Body of pancreas (tissue), 4 donors: ENCODE results near the gene VTI1B. TPM values are rescaled to one million over a fixed set of nuclear protein-coding genes. Genes with fewer than 3 reads are reported as not detected.

Source experiments
- ATAC-seq: fragments of 150-250 bp; one replicate; pipeline ENCODE4 v1.9.1; 2016
- DNase-seq, 4 donors: peaks; one replicate each; pipeline ENCODE4 v3.0.0-alpha.2; 2019
- H3K27ac ChIP-seq, 4 donors: fragments of 200-600 bp; sonication (generic); 1 replicate in 3 of 4; 2 replicates in 1 of 4; pipeline versions ENCODE4 v1.5.1 to v1.6.1; 2016 to 2019; ENCODE audit warnings: mild to moderate bottlenecking in 1 of 4, mixed read lengths in 1 of 4, moderate library complexity in 1 of 4
- H3K27me3 ChIP-seq, 2 donors: fragments of 200-600 bp; sonication (generic); one replicate each; pipeline ENCODE4 v1.6.0; 2016; ENCODE audit warnings: mild to moderate bottlenecking in 1 of 2
- H3K36me3 ChIP-seq, 2 donors: fragments of 200-600 bp; sonication (generic); replicated peaks in 1 of 2; 2 replicates each; pipeline ENCODE4 v1.5.1; 2016; ENCODE audit warnings: low read depth in 2 of 2; ENCODE audit not compliant: insufficient read depth in 1 of 2
- H3K4me1 ChIP-seq: fragments of 200-600 bp; sonication (generic); one replicate; pipeline ENCODE4 v1.6.0; 2016
- H3K4me3 ChIP-seq, 2 donors: fragments of 200-600 bp; sonication (generic); 1 replicate in 1 of 2; 2 replicates in 1 of 2; pipeline ENCODE4 v1.5.1; 2016 to 2019
- H3K9me3 ChIP-seq, 3 donors: fragments of 200-600 bp; sonication (generic); 1 replicate in 2 of 3; 2 replicates in 1 of 3; pipeline ENCODE4 v1.5.1; 2016
- POLR2A ChIP-seq, 3 donors: fragments of 450-650 bp; IDR thresholded peaks; one replicate each; pipeline ENCODE4 v1.6.1; 2016; ENCODE audit warnings: antibody characterized with exemption in 3 of 3, mild to moderate bottlenecking in 2 of 3
- WGBS, 2 donors: methylation state at CpG; one replicate each; pipeline ENCODE4 v1.1.5; 2017; 5-methylcytosine and 5-hydroxymethylcytosine counted together
- intact Hi-C: fragments of 100-400 bp; cut with DNase I; formaldehyde crosslinking; loops from one replicate; pipeline ENCODE4 v1.15.1; 2023
- total RNA-seq, 2 donors: library from RNA; depleted of rRNA; stranded (reverse); fragments of >200 nt; gene quantifications; one replicate each; pipeline ENCODE4 v1.1.0, GENCODE V29; 2016
- TF ChIP-seq, protein P1 (sequence below), 7 experiments: fragments of 450-650 bp in 4 of 7; fragments of 200-600 bp in 3 of 7; sonication (generic) in 3 of 7; IDR thresholded peaks; one replicate each; pipeline ENCODE4 v1.5.1; 2016 to 2019; ENCODE audit warnings: antibody characterized with exemption in 7 of 7

VTI1B gene
- total RNA-seq, 2 donors from 2014 or later = 24.4 to 41.2 TPM

DNA sequence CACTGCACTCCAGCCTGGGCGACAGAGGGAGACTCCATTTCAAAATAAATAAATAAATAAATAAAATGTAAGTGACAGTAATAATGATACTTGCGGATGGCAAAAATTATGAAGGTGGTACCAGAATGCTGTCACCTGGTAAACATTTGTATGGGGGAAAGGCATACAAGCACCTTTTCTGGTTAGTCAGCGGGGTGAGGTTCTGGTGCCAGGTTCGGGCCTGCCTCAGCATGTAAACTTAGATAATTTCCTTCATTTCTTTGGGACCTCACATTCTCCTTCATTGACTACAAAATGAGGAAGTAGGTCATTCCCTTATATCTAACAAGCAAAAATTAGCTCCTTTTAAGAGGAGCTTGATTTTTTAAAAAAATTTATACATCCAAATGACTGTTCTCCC, 10.8 kb downstream of the VTI1B start:
- WGBS, 2 donors = 87 to 89% methylated on average over 4 of the region's 4 CpGs
- ATAC-seq = no peak
- H3K4me1 ChIP-seq = peaks cover 9% of the 10 kb centered on the region
- no peaks in the 10 kb centered on the region for H3K27me3 ChIP-seq
- intact Hi-C loops = no loop called here
- peaks cover 0 to 4% of the 10 kb centered on the region in 2 donors for H3K36me3 ChIP-seq
- H3K27ac ChIP-seq = no peak overlapping the region
- H3K4me3 ChIP-seq = no peak overlapping the region
- TF ChIP-seq, protein P1, sequence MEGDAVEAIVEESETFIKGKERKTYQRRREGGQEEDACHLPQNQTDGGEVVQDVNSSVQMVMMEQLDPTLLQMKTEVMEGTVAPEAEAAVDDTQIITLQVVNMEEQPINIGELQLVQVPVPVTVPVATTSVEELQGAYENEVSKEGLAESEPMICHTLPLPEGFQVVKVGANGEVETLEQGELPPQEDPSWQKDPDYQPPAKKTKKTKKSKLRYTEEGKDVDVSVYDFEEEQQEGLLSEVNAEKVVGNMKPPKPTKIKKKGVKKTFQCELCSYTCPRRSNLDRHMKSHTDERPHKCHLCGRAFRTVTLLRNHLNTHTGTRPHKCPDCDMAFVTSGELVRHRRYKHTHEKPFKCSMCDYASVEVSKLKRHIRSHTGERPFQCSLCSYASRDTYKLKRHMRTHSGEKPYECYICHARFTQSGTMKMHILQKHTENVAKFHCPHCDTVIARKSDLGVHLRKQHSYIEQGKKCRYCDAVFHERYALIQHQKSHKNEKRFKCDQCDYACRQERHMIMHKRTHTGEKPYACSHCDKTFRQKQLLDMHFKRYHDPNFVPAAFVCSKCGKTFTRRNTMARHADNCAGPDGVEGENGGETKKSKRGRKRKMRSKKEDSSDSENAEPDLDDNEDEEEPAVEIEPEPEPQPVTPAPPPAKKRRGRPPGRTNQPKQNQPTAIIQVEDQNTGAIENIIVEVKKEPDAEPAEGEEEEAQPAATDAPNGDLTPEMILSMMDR (IDR thresholded peaks at IDR 0.05) = no peak
- TF ChIP-seq POLR2A (IDR thresholded peaks at IDR 0.05) = no peak
- no peak for DNase-seq
- H3K9me3 ChIP-seq = no peaks in the 10 kb centered on the region

DNA sequence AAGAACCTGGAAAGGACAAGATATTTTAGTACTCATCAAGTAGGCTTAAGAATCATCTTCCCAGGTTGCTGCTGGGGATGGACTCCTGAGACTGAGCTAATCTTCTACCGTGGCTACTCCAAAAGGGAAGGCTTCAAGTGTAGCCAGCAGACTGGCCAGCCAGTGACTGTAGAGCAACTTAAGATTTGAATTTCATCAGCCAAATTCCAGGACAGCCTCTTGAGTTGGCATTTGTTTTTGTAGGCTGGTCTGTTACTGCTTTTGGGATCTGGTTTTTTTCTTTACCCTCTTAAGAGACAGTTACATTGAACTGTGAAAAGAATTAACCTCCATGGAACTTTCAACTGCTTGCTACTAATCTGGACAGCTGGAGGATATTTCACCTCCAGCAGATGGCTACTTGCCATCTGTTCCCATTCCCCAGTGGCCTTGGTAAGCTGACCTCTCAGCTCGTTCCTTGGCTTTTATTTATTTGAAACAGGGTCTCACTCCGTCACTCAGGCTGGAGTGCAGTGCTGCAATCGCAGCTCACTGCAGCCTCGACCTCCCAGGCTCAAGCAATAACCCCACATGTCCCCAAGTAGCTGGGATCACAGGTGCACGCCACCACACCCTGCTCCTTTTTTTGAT, 20.7 kb downstream of the VTI1B start:
- ATAC-seq (no peak), DNase-seq (no peak)
- Histone ChIP-seq H3K4me3 (no peak overlapping the region), H3K27me3 (no peaks in the 10 kb centered on the region), H3K4me1 (no peaks in the 10 kb centered on the region), H3K9me3 (no peaks in the 10 kb centered on the region), H3K27ac (no peak overlapping the region), H3K36me3 (peaks cover 0 to 28% of the 10 kb centered on the region in 2 donors)
- intact Hi-C loops = no loop called here
- no peak for TF ChIP-seq POLR2A (IDR thresholded peaks at IDR 0.05)
- TF ChIP-seq, protein P1 (IDR thresholded peaks at IDR 0.05) = no peak
- 59 to 67% methylated on average over 6 of the region's 6 CpGs for WGBS, 2 donors

DNA sequence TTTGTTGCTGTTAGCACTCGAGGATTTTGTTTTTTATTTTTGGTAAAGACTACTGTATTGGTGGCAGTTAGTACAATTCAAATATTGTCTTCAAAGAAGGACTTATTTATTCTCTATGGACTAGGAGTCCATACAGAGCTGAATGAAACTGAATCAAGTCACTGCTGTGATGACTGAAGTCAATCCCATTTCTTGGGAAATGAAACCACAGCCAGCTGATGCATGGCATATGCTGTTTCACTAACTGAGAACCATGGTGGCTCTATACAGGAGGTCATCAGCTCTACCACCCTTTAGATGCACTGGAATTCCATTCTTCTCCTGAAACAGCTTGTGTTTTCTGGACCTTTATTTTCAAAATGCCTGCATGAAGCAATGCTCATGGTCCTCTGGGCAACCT, 22.2 kb downstream of the VTI1B start:
- DNase-seq = no peak
- Histone ChIP-seq H3K4me3 (no peak overlapping the region), H3K4me1 (no peaks in the 10 kb centered on the region), H3K27ac (no peak overlapping the region), H3K36me3 (peaks cover 0 to 25% of the 10 kb centered on the region in 2 donors), H3K27me3 (no peaks in the 10 kb centered on the region), H3K9me3 (no peaks in the 10 kb centered on the region)
- 70 to 75% methylated on average over 1 of the region's 1 CpG for WGBS, 2 donors
- no peak for TF ChIP-seq POLR2A (IDR thresholded peaks at IDR 0.05)
- TF ChIP-seq, protein P1 (IDR thresholded peaks at IDR 0.05) = no peak
- ATAC-seq = no peak
- intact Hi-C loops = no loop called here

DNA sequence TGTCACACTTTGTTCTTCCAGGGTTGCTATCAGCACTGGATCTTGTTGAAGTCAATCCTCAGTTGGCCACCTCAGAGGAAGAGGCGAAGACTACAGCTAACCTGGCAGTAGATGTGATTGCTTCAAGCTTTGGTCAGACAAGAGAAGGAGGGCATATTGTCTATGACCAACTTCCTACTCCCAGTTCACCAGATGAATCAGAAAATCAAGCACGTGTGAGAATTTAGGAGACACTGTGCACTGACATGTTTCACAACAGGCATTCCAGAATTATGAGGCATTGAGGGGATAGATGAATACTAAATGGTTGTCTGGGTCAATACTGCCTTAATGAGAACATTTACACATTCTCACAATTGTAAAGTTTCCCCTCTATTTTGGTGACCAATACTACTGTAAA, 23.7 kb downstream of the VTI1B start:
- intact Hi-C loops = no loop called here
- TF ChIP-seq, protein P1 (IDR thresholded peaks at IDR 0.05) = no peak
- TF ChIP-seq POLR2A (IDR thresholded peaks at IDR 0.05) = no peak
- Histone ChIP-seq H3K27me3 (no peaks in the 10 kb centered on the region), H3K4me3 (no peak overlapping the region), H3K27ac (no peak overlapping the region), H3K9me3 (no peaks in the 10 kb centered on the region), H3K4me1 (peaks cover 5% of the 10 kb centered on the region), H3K36me3 (peaks cover 0 to 23% of the 10 kb centered on the region in 2 donors)
- WGBS, 2 donors = 83 to 87% methylated on average over 2 of the region's 2 CpGs
- ATAC-seq = no peak
- no peak for DNase-seq

DNA sequence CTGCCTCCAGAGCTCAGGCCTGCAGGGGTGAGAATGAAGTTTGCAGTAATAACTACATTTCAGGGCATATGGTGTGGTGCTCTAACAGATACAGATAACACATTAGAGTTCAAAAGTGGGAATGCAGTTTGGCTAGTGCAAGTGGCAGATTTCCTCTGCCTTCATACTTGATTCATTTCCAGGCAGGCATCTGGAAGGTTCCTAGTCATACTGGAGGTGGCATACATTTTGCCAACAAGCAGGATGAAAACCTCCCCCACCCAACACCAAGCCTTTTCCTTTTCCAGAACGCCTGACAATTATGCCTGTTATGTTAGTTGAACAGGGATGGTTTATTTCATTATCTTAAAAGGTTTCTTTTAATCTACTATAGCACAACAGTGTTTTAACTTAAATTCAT, 24.3 kb downstream of the VTI1B start:
- intact Hi-C loops = no loop called here
- no peak for TF ChIP-seq POLR2A (IDR thresholded peaks at IDR 0.05)
- WGBS, 2 donors = 100% methylated on average over 1 of the region's 1 CpG

More for the DNA sequence above, 24.3 kb downstream of the VTI1B start:
- peaks cover 0 to 21% of the 10 kb centered on the region in 2 donors for H3K36me3 ChIP-seq
- H3K4me1 ChIP-seq = peaks cover 7% of the 10 kb centered on the region
- H3K27me3 ChIP-seq = no peaks in the 10 kb centered on the region
- H3K4me3 ChIP-seq = no peak overlapping the region
- DNase-seq = no peak
- H3K27ac ChIP-seq = no peak overlapping the region
- ATAC-seq = no peak
- no peaks in the 10 kb centered on the region for H3K9me3 ChIP-seq
